ENCODE results near the gene ANKRD36C. TPM values are rescaled to one million over a fixed set of nuclear protein-coding genes. Genes with fewer than 3 reads are reported as not detected.
"Not testable (repeated sequence)": the region's sequence is repeated elsewhere in the genome, so short reads cannot be mapped to it uniquely, and the experiment has no call there.

ANKRD36C gene
- total RNA-seq, 1 donor from 2014 or later: 29.9 TPM

DNA sequence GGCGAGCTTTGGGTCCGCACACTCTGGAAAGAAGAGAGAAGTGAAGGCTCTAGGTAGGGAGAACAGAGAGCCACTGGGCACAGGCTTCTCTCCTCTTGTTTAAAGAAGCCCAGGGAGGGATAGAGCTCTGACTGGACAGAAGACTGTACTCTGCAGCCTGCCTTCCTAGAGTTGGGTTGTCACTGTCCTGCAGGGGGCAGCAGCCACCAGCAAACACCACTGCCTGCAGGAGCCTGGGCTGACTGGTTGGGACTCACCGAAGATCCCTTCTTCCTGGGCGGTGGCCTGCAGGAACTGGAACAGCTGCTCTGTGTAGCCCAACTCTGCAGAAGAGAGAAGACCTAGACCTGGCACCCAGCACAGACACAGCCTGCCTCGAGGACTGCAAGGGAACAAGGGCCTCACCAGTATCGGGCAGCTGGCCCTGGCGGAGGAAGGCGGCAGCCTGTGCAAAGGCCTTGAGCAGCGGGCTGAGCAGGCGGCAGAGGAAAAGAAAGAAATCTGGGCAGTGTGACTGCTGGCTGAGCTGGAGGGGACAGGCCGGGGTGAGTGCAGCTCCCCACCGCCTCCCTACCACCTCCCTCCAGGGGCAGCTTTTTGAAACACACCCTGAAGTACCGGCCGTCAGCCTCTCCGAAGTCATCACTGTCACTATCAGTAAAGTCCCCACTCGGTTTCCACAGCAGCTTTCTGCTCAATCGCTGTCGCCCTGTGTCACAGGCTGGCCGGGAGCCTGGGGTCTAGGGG lies 31.2 kb upstream of the ANKRD36C start:
- DNase-seq (ENCODE audit: low spot score); H3K4me1 Mint-ChIP-seq (ENCODE audit: low read depth); H3K4me3 Mint-ChIP-seq (ENCODE audit: unreplicated experiment); H3K27me3 Mint-ChIP-seq (ENCODE audit: low read depth); H3K36me3 Mint-ChIP-seq (ENCODE audit: low read depth); H3K9me3 Mint-ChIP-seq (ENCODE audit: low read depth): not testable (repeated sequence)
- peak; percentile 85 for TF ChIP-seq CTCF (IDR thresholded peaks at IDR 0.05)
- peak overlapping the region; percentile 23 for H3K27ac Mint-ChIP-seq (ENCODE audit: unreplicated experiment)

DNA sequence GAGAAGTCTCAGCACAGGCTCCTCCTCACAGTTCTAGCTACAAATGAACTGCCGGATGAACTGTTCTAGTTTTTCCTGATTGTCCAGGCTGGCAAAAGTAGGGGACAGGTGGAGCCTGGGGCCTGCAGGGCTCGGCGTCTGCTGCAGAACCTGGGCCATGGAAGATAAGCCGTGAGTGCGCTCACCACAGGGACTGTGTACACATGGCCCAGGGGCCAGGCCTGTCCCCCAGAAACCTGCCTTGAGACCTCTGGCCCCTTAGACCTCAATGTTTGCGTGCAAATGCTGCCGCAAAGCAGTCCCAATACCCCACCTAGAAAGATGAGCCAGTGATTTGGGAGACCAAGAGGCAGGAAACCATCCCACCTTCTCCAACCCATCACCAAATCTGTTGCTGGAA lies 30.5 kb upstream of the ANKRD36C start:
- not testable (repeated sequence) for H3K27me3 Mint-ChIP-seq (ENCODE audit: low read depth); H3K4me3 Mint-ChIP-seq (ENCODE audit: unreplicated experiment); H3K36me3 Mint-ChIP-seq (ENCODE audit: low read depth); H3K9me3 Mint-ChIP-seq (ENCODE audit: low read depth); DNase-seq (ENCODE audit: low spot score); H3K4me1 Mint-ChIP-seq (ENCODE audit: low read depth); H3K27ac Mint-ChIP-seq (ENCODE audit: unreplicated experiment)

DNA sequence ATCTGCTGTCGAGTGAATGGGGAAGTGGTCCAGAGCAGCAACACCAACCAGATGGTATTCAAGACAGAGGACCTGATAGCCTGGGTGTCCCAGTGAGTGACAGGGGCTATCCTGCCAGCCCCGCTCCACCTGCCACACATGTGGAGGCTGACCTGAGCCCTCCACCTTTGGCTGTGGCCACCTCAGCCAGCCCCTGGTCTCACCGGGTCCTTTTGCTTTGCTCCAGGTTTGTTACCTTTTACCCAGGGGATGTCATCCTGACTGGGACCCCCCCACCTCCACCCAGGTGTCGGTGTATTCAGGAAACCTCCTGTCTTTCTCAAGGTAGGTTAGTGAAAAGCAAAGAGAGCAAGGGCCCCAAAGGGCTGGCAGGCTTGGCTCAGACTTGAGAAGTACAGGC lies 29.5 kb upstream of the ANKRD36C start:
- H3K27ac Mint-ChIP-seq (ENCODE audit: unreplicated experiment); H3K4me3 Mint-ChIP-seq (ENCODE audit: unreplicated experiment); H3K9me3 Mint-ChIP-seq (ENCODE audit: low read depth); DNase-seq (ENCODE audit: low spot score); H3K36me3 Mint-ChIP-seq (ENCODE audit: low read depth); H3K27me3 Mint-ChIP-seq (ENCODE audit: low read depth); H3K4me1 Mint-ChIP-seq (ENCODE audit: low read depth): not testable (repeated sequence)

DNA sequence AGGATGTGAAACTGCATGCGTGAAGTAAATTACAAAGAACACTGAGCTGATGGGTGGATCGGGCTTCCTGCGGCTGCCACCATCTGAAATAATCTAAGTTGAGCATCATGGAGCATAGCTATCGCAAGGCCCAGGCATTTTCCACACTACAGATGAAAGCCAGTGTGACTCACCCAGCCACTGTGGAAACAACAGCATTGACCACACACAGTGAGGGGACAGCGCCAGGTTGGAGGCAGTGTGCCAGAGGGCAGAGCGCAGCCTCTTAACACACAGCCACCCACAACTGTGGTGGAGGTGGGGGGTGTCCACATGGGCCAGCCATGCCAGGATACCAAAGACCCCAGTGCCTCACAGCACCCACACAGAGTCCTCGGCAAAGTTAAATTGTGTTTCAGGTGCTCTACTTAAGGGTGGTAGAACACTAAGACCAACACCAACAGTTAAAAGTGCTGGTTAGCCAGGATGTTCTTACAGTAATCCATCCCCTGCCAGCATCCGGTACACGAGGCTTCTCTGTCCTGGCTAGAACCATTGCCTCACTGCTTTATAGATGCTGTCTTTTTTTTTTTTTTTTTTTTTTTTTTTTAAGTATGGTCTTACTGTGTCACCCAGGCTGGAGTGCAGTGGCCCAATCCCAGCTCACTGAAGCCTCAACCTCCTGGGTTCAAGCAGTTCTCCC lies 28.4 kb upstream of the ANKRD36C start:
- not testable (repeated sequence) for H3K27me3 Mint-ChIP-seq (ENCODE audit: low read depth); H3K27ac Mint-ChIP-seq (ENCODE audit: unreplicated experiment); H3K9me3 Mint-ChIP-seq (ENCODE audit: low read depth); H3K36me3 Mint-ChIP-seq (ENCODE audit: low read depth); DNase-seq (ENCODE audit: low spot score); H3K4me3 Mint-ChIP-seq (ENCODE audit: unreplicated experiment); H3K4me1 Mint-ChIP-seq (ENCODE audit: low read depth)

DNA sequence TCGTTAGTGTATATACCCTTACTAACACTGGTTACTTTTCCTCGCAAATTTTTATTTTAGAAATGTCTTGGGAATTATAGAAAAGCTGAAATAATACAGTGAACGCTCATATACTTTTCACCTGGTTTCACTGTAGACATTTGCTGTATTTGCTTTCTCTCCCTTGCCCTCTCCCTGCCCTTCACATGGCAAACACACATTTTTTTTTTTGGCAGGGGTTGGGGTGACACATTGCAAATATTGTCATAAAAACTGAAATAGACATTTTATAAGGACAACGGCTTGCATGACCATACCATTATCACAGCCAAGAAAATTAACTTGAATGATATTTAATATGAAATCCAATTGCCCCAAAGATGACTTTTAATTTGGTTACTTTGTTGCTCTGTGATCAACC lies 24.7 kb upstream of the ANKRD36C start:
- not testable (repeated sequence) for H3K27me3 Mint-ChIP-seq (ENCODE audit: low read depth); DNase-seq (ENCODE audit: low spot score); H3K4me1 Mint-ChIP-seq (ENCODE audit: low read depth); H3K4me3 Mint-ChIP-seq (ENCODE audit: unreplicated experiment); H3K27ac Mint-ChIP-seq (ENCODE audit: unreplicated experiment); H3K36me3 Mint-ChIP-seq (ENCODE audit: low read depth); H3K9me3 Mint-ChIP-seq (ENCODE audit: low read depth)

- peak; percentile 16 for TF ChIP-seq CTCF (IDR thresholded peaks at IDR 0.05)
- H3K27me3 Mint-ChIP-seq (ENCODE audit: low read depth); H3K27ac Mint-ChIP-seq (ENCODE audit: unreplicated experiment); H3K36me3 Mint-ChIP-seq (ENCODE audit: low read depth); H3K4me3 Mint-ChIP-seq (ENCODE audit: unreplicated experiment); H3K4me1 Mint-ChIP-seq (ENCODE audit: low read depth); H3K9me3 Mint-ChIP-seq (ENCODE audit: low read depth); DNase-seq (ENCODE audit: low spot score): not testable (repeated sequence)
These were observed 21.2 kb upstream of the ANKRD36C start for GRCh38 chr2:96012792-96013264.

GRCh38 chr2:96012086-96012791 lies 20.6 kb upstream of the ANKRD36C start:
- H3K4me3 Mint-ChIP-seq (ENCODE audit: unreplicated experiment); H3K27ac Mint-ChIP-seq (ENCODE audit: unreplicated experiment); H3K4me1 Mint-ChIP-seq (ENCODE audit: low read depth); DNase-seq (ENCODE audit: low spot score); H3K9me3 Mint-ChIP-seq (ENCODE audit: low read depth); H3K36me3 Mint-ChIP-seq (ENCODE audit: low read depth); H3K27me3 Mint-ChIP-seq (ENCODE audit: low read depth): not testable (repeated sequence)
